HEK293T (cell line): ENCODE results near the gene ANO10.
"Not testable (repeated sequence)": the region's sequence is repeated elsewhere in the genome, so short reads cannot be mapped to it uniquely, and the experiment has no call there.

Experiments used
- CTCF ChIA-PET: fragments of 350-600 bp; formaldehyde crosslinking; extraction: SDS; loops from one replicate; lab custom pipeline; 2021; ENCODE audit warnings: antibody characterized with exemption, inconsistent platforms; lab: Yijun Ruan, JAX
- POLR2A ChIA-PET: fragments of 350-600 bp; formaldehyde crosslinking; extraction: SDS; loops from one replicate; lab custom pipeline; 2020; ENCODE audit warnings: antibody characterized with exemption, inconsistent platforms; lab: Yijun Ruan, JAX
- DNase-seq: peaks from one replicate; pipeline ENCODE4 v3.0.0; 2012; ENCODE audit warnings: mixed read lengths; ENCODE audit errors: extremely low spot score
- ARNT ChIP-seq: fragments of 450-650 bp; IDR thresholded peaks from 2 replicates; pipeline ENCODE4 v1.6.1; 2017; ENCODE audit warnings: mild to moderate bottlenecking
- BHLHE40 ChIP-seq: fragments of 450-650 bp; IDR thresholded peaks from 2 replicates; pipeline ENCODE4 v1.6.1; 2016; ENCODE audit warnings: mild to moderate bottlenecking, moderate library complexity, borderline replicate concordance
- CTBP1 ChIP-seq: fragments of 450-650 bp; IDR thresholded peaks from 2 replicates; pipeline ENCODE4 v1.6.1; 2016; ENCODE audit warnings: borderline replicate concordance
- ELF4 ChIP-seq: fragments of 450-650 bp; IDR thresholded peaks from 2 replicates; pipeline ENCODE4 v1.6.1; 2017; ENCODE audit warnings: antibody characterized with exemption
- FOXA1 ChIP-seq: fragments of 450-650 bp; IDR thresholded peaks from 2 replicates; pipeline ENCODE4 v1.6.1; 2016; ENCODE audit warnings: mild to moderate bottlenecking
- FOXK2 ChIP-seq: fragments of 450-650 bp; IDR thresholded peaks from 2 replicates; pipeline ENCODE4 v1.6.1; 2016; ENCODE audit warnings: mild to moderate bottlenecking
- FOXM1 ChIP-seq: fragments of 450-650 bp; IDR thresholded peaks from 2 replicates; pipeline ENCODE4 v1.6.1; 2017; ENCODE audit warnings: mild to moderate bottlenecking, borderline replicate concordance
- HDGF ChIP-seq: fragments of 450-650 bp; IDR thresholded peaks from 2 replicates; pipeline ENCODE4 v1.6.1; 2017; ENCODE audit warnings: antibody characterized with exemption, borderline replicate concordance
- L3MBTL2 ChIP-seq: fragments of 450-650 bp; conservative IDR thresholded peaks from 2 replicates; pipeline ENCODE4 v1.6.1; 2016; ENCODE audit warnings: mild to moderate bottlenecking
- LEF1 ChIP-seq: fragments of 450-650 bp; IDR thresholded peaks from 2 replicates; pipeline ENCODE4 v1.6.1; 2017; ENCODE audit warnings: mild to moderate bottlenecking, borderline replicate concordance
- NFRKB ChIP-seq: fragments of 450-650 bp; IDR thresholded peaks from 2 replicates; pipeline ENCODE4 v1.6.1; 2016; ENCODE audit warnings: mild to moderate bottlenecking, moderate library complexity
- SP1 ChIP-seq: fragments of 450-650 bp; IDR thresholded peaks from 2 replicates; pipeline ENCODE4 v1.6.1; 2017
- SUZ12 ChIP-seq: fragments of 450-650 bp; IDR thresholded peaks from 2 replicates; pipeline ENCODE4 v1.6.1; 2016; ENCODE audit warnings: mild to moderate bottlenecking
- TARDBP ChIP-seq: fragments of 450-650 bp; IDR thresholded peaks from 2 replicates; pipeline ENCODE4 v1.6.1; 2016
- ZNF384 ChIP-seq: fragments of 450-650 bp; IDR thresholded peaks from 2 replicates; pipeline ENCODE4 v1.6.1; 2016
- TF ChIP-seq, protein P1 (sequence below): fragments of 450-650 bp; IDR thresholded peaks from 2 replicates; pipeline ENCODE4 v1.6.1; 2016

The ANO10 gene

DNA sequence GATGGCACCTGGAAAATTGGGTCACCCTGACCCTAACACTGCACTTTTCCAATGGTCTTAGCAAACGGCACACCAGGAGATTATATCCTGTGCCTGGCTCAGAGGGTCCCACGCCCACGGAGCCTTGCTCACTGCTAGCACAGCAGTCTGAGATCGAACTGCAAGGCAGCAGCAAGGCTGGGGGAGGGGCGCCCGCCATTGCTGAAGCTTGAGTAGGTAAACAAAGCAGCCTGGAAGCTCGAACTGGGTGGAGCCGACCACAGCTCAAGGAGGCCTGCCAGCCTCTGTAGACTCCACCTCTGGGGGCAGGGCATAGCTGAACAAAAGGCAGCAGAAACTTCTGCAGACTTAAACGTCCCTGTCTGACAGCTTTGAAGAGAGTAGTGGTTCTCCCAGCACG is 29.9 kb downstream of the ANO10 start:
- POLR2A ChIA-PET, DNase-seq, CTCF ChIA-PET: not testable (repeated sequence)

GRCh38 chr3:43587303-43587702 is 34.5 kb downstream of the ANO10 start:
- TF ChIP-seq HDGF (no peak), FOXA1 (no peak), LEF1 (no peak), SP1 (no peak), TARDBP (no peak), FOXM1 (no peak), BHLHE40 (no peak), FOXK2 (no peak), NFRKB (no peak), ARNT (no peak), L3MBTL2 (no peak), SUZ12 (no peak), ELF4 (no peak)
- TF ChIP-seq, protein P1, sequence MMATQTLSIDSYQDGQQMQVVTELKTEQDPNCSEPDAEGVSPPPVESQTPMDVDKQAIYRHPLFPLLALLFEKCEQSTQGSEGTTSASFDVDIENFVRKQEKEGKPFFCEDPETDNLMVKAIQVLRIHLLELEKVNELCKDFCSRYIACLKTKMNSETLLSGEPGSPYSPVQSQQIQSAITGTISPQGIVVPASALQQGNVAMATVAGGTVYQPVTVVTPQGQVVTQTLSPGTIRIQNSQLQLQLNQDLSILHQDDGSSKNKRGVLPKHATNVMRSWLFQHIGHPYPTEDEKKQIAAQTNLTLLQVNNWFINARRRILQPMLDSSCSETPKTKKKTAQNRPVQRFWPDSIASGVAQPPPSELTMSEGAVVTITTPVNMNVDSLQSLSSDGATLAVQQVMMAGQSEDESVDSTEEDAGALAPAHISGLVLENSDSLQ = no peak
- ChIA-PET POLR2A (no interaction called here), CTCF (no interaction called here)
- no peak for DNase-seq

DNA sequence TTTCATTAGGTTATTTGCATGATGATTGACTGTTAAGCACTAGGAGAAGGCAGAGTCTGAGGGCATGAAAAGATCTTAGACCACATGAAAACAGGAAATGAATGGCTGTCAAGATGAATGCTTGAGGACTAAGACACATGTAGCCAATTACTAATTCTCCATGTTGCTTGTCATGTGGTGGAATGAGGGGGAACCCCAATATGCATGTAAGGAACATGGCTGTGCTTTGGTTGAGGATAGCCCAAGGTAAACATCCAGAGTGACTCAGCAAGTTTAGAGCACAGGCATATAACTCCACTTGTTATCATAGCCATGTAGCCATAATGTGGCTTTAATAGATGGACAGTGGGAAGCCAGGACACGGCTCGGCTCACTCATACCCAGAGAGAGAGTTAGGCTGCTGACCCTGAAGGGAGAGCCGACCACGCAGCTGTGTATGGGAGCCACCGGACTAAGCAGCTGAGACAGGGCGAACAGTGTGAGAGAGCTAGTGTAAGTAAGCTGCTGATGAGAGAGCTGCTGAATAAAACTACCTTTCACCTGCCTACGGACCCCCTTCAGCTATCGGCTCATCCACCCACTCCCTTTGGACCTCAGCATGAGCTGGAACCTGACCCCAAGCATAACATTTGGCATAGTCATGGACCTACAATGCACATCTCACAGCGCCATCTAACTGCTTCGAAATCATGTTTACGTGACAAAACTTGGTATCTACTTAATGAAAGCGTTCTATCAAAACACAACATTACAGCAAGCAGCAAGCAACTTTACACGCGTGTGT is 37.6 kb downstream of the ANO10 start:
- CTCF ChIA-PET = no interaction called here
- TF ChIP-seq SUZ12 (no peak), TARDBP (no peak), FOXK2 (no peak), SP1 (no peak), FOXM1 (no peak), FOXA1 (no peak), L3MBTL2 (no peak), ELF4 (no peak), BHLHE40 (no peak), NFRKB (no peak)
- TF ChIP-seq, protein P1 = no peak
- no peak for DNase-seq
- POLR2A ChIA-PET = no interaction called here

DNA sequence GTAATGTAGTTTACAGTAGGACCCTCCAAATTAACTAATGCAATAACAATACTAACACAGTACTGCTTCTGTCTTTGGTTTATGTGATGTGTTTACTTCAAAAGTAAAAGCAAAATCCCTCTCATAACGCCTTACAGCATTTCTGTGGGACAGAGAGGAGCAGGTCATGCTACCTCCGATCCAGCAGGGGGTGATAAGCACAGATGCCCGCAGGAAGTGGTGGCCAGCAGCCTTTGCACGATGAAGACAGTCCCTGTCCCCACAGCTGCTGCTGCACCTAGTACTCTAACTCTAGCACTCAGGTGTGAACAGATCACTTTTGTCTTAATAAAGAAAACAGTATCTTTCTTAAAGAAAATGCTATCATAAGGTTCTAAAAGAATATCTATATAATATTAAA is 38.3 kb downstream of the ANO10 start:
- CTCF ChIA-PET = no interaction called here
- DNase-seq = no peak
- TF ChIP-seq ELF4 (no peak), LEF1 (no peak), BHLHE40 (no peak), FOXK2 (no peak), FOXA1 (no peak), SP1 (no peak), NFRKB (no peak), ARNT (no peak), CTBP1 (no peak), SUZ12 (no peak), ZNF384 (no peak), L3MBTL2 (no peak), HDGF (no peak)
- TF ChIP-seq, protein P1 = no peak
- POLR2A ChIA-PET = no interaction called here

DNA sequence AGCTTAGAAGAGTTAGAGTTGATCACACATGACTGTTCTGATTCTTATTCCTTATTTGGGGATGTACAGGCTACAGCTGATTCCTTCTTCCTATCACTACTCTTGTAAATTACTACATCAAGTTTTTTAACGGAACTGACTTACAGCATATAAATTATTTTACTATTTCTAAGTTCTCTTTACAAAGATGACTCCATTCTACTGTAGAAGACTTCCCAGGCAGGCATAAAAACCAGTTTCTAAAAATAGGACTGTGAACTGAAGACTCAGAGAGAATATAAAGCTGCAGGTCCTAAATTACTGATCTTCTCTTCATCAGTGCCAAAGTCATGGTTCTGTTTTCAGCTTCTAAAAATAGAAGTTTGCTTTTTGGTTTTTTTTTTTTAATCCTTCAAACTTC is 38.9 kb downstream of the ANO10 start:
- ChIA-PET POLR2A (no interaction called here), CTCF (no interaction called here)
- no peak for DNase-seq
- TF ChIP-seq TARDBP (no peak), FOXK2 (no peak), NFRKB (no peak)

- CTCF ChIA-PET = interaction anchor here (0.6 kb wide), 1 partner anchor 143 kb away, joined by 3 read pairs; no protein-coding TSS in a partner anchor
- no peak for TF ChIP-seq LEF1
- TF ChIP-seq CTBP1 = no peak
- no peak for TF ChIP-seq L3MBTL2
- TF ChIP-seq FOXK2 = no peak
- TF ChIP-seq FOXM1 = no peak
- TF ChIP-seq, protein P1 = no peak
- TF ChIP-seq ELF4 = no peak
- no peak for TF ChIP-seq NFRKB
- no peak for TF ChIP-seq SUZ12
- no peak for TF ChIP-seq TARDBP
- no peak for DNase-seq
- POLR2A ChIA-PET = no interaction called here
These were observed 40.5 kb downstream of the ANO10 start for GRCh38 chr3:43581343-43581742.
